IMR-90 (cell line): ENCODE measurements around the gene PGAP1. TPM values are rescaled to one million over a fixed set of nuclear protein-coding genes. Genes with fewer than 3 reads are reported as not detected.

Experiments used
- ATAC-seq: fragments of 200-7000 bp; cut with Tn5 transposase; 2 replicates; pipeline ENCODE4 v1.9.1; 2020; ENCODE audit warnings: low read depth, mild to moderate bottlenecking, moderate library complexity
- BruUV-seq: library from RNA; stranded (reverse); fragments of 400-500 nt; replicated peaks from 2 replicates; lab custom pipeline; 2021; lab: Mats Ljungman, UMichigan
- CTCF ChIA-PET: fragments of 300-600 bp; formaldehyde crosslinking; extraction: SDS; loops from one replicate; lab custom pipeline; 2021; ENCODE audit warnings: antibody characterized with exemption; lab: Yijun Ruan, JAX
- POLR2A ChIA-PET: fragments of 300-600 bp; sonication (Branson Sonifier 250); formaldehyde crosslinking; loops from one replicate; lab custom pipeline; 2022; ENCODE audit warnings: antibody characterized with exemption; ENCODE audit not compliant: unreplicated experiment; lab: Charles Lee
- DNase-seq: peaks from one replicate; pipeline ENCODE4 v3.0.0; 2013
- H2AFZ ChIP-seq: replicated peaks from 2 replicates; pipeline ENCODE3; 2013; ENCODE audit warnings: low read length, mild to moderate bottlenecking; ENCODE audit not compliant: poor library complexity
- H2AK5ac ChIP-seq: 2 replicates; pipeline ENCODE4 v1.6.1; 2013; ENCODE audit warnings: low read depth, low read length, inconsistent platforms
- H2AK9ac ChIP-seq: replicated peaks from 2 replicates; pipeline ENCODE3; 2013; ENCODE audit warnings: mild to moderate bottlenecking, low read depth, low read length, moderate library complexity; ENCODE audit not compliant: poor library complexity
- H2BK120ac ChIP-seq: 2 replicates; pipeline ENCODE4 v1.6.1; 2013; ENCODE audit warnings: low read depth, low read length, inconsistent platforms
- H2BK15ac ChIP-seq: 3 replicates; pipeline ENCODE4 v1.6.1; 2013; ENCODE audit warnings: low read depth, low read length, inconsistent platforms
- H2BK20ac ChIP-seq: 2 replicates; pipeline ENCODE4 v1.6.1; 2013; ENCODE audit warnings: low read depth, mild to moderate bottlenecking, inconsistent platforms, low read length, moderate library complexity
- H2BK5ac ChIP-seq: 2 replicates; pipeline ENCODE4 v1.6.1; 2013; ENCODE audit warnings: mild to moderate bottlenecking, low read depth, low read length, inconsistent platforms; ENCODE audit not compliant: poor library complexity, severe bottlenecking
- H3K14ac ChIP-seq: replicated peaks from 2 replicates; pipeline ENCODE4 v1.6.1; 2013; ENCODE audit warnings: low read depth, low read length, inconsistent platforms
- H3K18ac ChIP-seq: 2 replicates; pipeline ENCODE4 v1.6.1; 2013; ENCODE audit warnings: low read depth, low read length, control low read depth
- H3K23ac ChIP-seq: 2 replicates; pipeline ENCODE4 v1.6.1; 2013; ENCODE audit warnings: low read depth, low read length, inconsistent platforms
- H3K27ac ChIP-seq: 2 replicates; pipeline ENCODE4 v1.5.1; 2013; ENCODE audit warnings: mild to moderate bottlenecking, control low read depth, low read length; ENCODE audit not compliant: insufficient read depth
- H3K27me3 ChIP-seq: 2 replicates; pipeline ENCODE4 v1.6.1; 2013; ENCODE audit warnings: low read length; ENCODE audit not compliant: control insufficient read depth, insufficient read depth
- H3K36me3 ChIP-seq: 2 replicates; pipeline ENCODE4 v1.6.1; 2013; ENCODE audit warnings: low read length, mixed read lengths; ENCODE audit not compliant: control insufficient read depth, insufficient read depth
- H3K4ac ChIP-seq: 2 replicates; pipeline ENCODE4 v1.6.1; 2013; ENCODE audit warnings: low read depth, low read length, inconsistent platforms
- H3K4me1 ChIP-seq: 2 replicates; pipeline ENCODE4 v1.6.1; 2013; ENCODE audit warnings: low read length, mixed read lengths; ENCODE audit not compliant: control insufficient read depth, insufficient read depth
- H3K4me2 ChIP-seq: 2 replicates; pipeline ENCODE4 v1.6.1; 2013; ENCODE audit warnings: low read depth, mild to moderate bottlenecking, control low read depth, low read length, moderate library complexity
- H3K4me3 ChIP-seq: 2 replicates; pipeline ENCODE4 v1.5.1; 2013; ENCODE audit warnings: low read depth, mild to moderate bottlenecking, control low read depth, low read length, moderate library complexity; ENCODE audit not compliant: insufficient read depth
- H3K56ac ChIP-seq: 2 replicates; pipeline ENCODE4 v1.6.1; 2013; ENCODE audit warnings: low read length, inconsistent platforms; ENCODE audit not compliant: insufficient read depth; ENCODE audit errors: extremely low read depth
- H3K79me1 ChIP-seq, 2 experiments: 2 replicates each; pipeline ENCODE4 v1.6.1; 2013; ENCODE audit warnings: low read length in 2 of 2, inconsistent platforms in 1 of 2, low read depth in 1 of 2
- H3K9ac ChIP-seq: 2 replicates; pipeline ENCODE4 v1.6.1; 2013; ENCODE audit warnings: low read depth, low read length, control low read depth
- H3K9me1 ChIP-seq: 2 replicates; pipeline ENCODE4 v1.6.1; 2013; ENCODE audit warnings: low read length, inconsistent platforms; ENCODE audit not compliant: insufficient read depth
- H3K9me3 ChIP-seq: 2 replicates; pipeline ENCODE4 v1.6.1; 2013; ENCODE audit warnings: low read length; ENCODE audit not compliant: control insufficient read depth, insufficient read depth
- H4K20me1 ChIP-seq: 2 replicates; pipeline ENCODE4 v1.6.1; 2013; ENCODE audit warnings: low read length, inconsistent platforms; ENCODE audit not compliant: insufficient read depth
- H4K5ac ChIP-seq: 2 replicates; pipeline ENCODE4 v1.6.1; 2013; ENCODE audit warnings: mild to moderate bottlenecking, low read depth, low read length, control low read depth
- H4K8ac ChIP-seq, 2 experiments: 2 replicates each; pipeline ENCODE4 v1.6.1; 2013; ENCODE audit warnings: low read depth in 2 of 2, low read length in 2 of 2, control low read depth in 1 of 2, inconsistent platforms in 1 of 2
- H4K91ac ChIP-seq: 2 replicates; pipeline ENCODE4 v1.6.1; 2013; ENCODE audit warnings: low read depth, low read length, inconsistent platforms; ENCODE audit not compliant: insufficient read depth
- CEBPB ChIP-seq: IDR thresholded peaks from 2 replicates; pipeline ENCODE4 v1.6.1; 2012; ENCODE audit warnings: low read depth, low read length, improper control_type of control experiment
- CHD1 ChIP-seq: IDR thresholded peaks from 2 replicates; pipeline ENCODE4 v1.6.1; 2012; ENCODE audit warnings: low read depth, low read length, improper control_type of control experiment
- CTCF ChIP-seq: conservative IDR thresholded peaks from 2 replicates; pipeline ENCODE4 v1.5.1; 2012; ENCODE audit warnings: mild to moderate bottlenecking, low read depth, low read length, improper control_type of control experiment
- FOS ChIP-seq: fragments of 150-350 bp; IDR thresholded peaks from 2 replicates; pipeline ENCODE4 v1.6.1; 2016; ENCODE audit warnings: low read depth, low read length
- MAFK ChIP-seq: IDR thresholded peaks from 2 replicates; pipeline ENCODE4 v1.6.1; 2012; ENCODE audit warnings: low read depth, low read length, improper control_type of control experiment
- MAZ ChIP-seq: IDR thresholded peaks from 2 replicates; pipeline ENCODE4 v1.6.1; 2012; ENCODE audit warnings: low read depth, mild to moderate bottlenecking, low read length, improper control_type of control experiment, moderate library complexity, borderline replicate concordance
- NFE2L2 ChIP-seq: fragments of 150-350 bp; IDR thresholded peaks from 2 replicates; pipeline ENCODE4 v1.6.1; 2016; ENCODE audit warnings: low read depth, mild to moderate bottlenecking, low read length
- POLR2A ChIP-seq: IDR thresholded peaks from 2 replicates; pipeline ENCODE4 v1.6.1; 2012; ENCODE audit warnings: mild to moderate bottlenecking, low read depth, low read length
- RAD21 ChIP-seq: IDR thresholded peaks from 2 replicates; pipeline ENCODE4 v1.6.1; 2012; ENCODE audit warnings: low read length, improper control_type of control experiment
- RCOR1 ChIP-seq: IDR thresholded peaks from 2 replicates; pipeline ENCODE4 v1.6.1; 2012; ENCODE audit warnings: mild to moderate bottlenecking, low read length, improper control_type of control experiment; ENCODE audit not compliant: insufficient replicate concordance
- RFX5 ChIP-seq: IDR thresholded peaks from 2 replicates; pipeline ENCODE4 v1.8.0; 2012; ENCODE audit warnings: low read depth, mild to moderate bottlenecking, low read length, moderate library complexity
- SMC3 ChIP-seq: fragments of 150-350 bp; IDR thresholded peaks from 2 replicates; pipeline ENCODE4 v1.6.1; 2016; ENCODE audit warnings: low read depth, mild to moderate bottlenecking, antibody characterized with exemption, low read length, moderate library complexity
- WGBS, 2 experiments: methylation state at CpG; one replicate each; pipeline versions ENCODE4 v1.1.5 to v1.1.7; 2013; ENCODE audit warnings: missing lambda C conversion rate in 2 of 2; ENCODE audit not compliant: insufficient read length in 1 of 2; ENCODE audit errors: extremely low coverage in 2 of 2; 5-methylcytosine and 5-hydroxymethylcytosine counted together
- dilution Hi-C: fragments of 300-500 bp; cut with HindIII; formaldehyde crosslinking; loops from one replicate; pipeline ENCODE4 v1.14.3; 2018; ENCODE audit warnings: low sequenced_read_pairs; ENCODE audit not compliant: unreplicated experiment
- in situ Hi-C: fragments of 300-500 bp; cut with MboI; formaldehyde crosslinking; loops from 3 replicates; pipeline ENCODE4 v1.14.3; 2019; ENCODE audit warnings: low sequenced_read_pairs, inconsistent platforms, mixed read lengths
- intact Hi-C: fragments of 100-400 bp; cut with micrococcal nuclease; formaldehyde crosslinking; loops from 2 replicates; pipeline ENCODE4 v1.10.0; 2022
- polyA plus RNA-seq, 3 experiments: library from polyadenylated mRNA; depleted of rRNA; stranded (reverse); fragments of >200 nt; gene quantifications; 2 replicates each; pipeline ENCODE4 v1.2.3, GENCODE V29; 2012; ENCODE audit warnings: low replicate concordance in 1 of 3
- total RNA-seq: library from RNA; depleted of rRNA; stranded (reverse); fragments of >200 nt; gene quantifications from 2 replicates; pipeline ENCODE4 v1.2.3, GENCODE V29; 2012
- TF ChIP-seq, protein P1 (sequence below): fragments of 150-350 bp; IDR thresholded peaks from 2 replicates; pipeline ENCODE4 v1.6.1; 2016; ENCODE audit warnings: low read depth, mild to moderate bottlenecking, low read length, moderate library complexity, borderline replicate concordance
- TF ChIP-seq, protein P2 (sequence below): fragments of 150-350 bp; IDR thresholded peaks from 2 replicates; pipeline ENCODE4 v1.6.1; 2017; ENCODE audit warnings: mild to moderate bottlenecking, antibody characterized with exemption, low read length, low read depth

PGAP1 gene
- total and polyA plus RNA-seq, 2 of the 4 experiments (the other 2 are of a cell fraction) = 1.9 to 5.7 TPM

DNA sequence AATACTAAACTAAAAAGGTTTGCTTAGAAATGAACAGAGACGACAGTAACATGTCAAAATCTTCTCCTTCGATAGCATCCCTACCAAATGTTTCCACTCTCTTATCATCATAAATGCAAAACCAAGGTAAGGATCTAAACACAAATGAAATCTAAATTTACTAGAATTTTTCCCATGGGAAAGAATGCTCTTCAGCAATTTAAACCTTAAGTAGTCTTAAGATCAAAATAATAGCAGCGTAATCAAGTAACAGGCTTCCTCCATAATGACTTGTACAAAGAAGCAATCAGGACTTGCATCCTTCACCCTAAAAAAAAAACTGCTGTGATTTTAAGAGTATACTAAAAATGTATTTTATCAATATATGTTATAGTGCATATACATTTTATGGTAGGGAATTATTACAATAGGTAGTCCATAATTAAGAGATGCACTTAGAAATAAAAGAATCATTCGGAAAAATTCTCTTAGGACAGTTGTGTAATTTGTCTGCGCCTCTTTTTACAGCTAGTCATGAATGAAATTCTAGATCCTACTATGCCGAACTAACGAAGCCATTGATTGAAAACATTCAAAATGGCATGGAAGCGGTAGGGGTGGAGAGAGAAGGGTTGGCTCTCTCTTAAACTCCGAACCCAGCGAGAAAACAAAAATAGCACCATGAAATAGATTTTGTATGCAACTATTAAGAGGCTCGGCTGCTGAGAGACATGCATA lies 1.3 kb downstream of the PGAP1 start:
- 0 out of 2 replicates have a peak overlapping the region, but pooled peaks have one; percentile 28 for H3K56ac ChIP-seq
- peaks cover 6 to 23% of the 10 kb centered on the region in 2 experiments for H3K79me1 ChIP-seq
- ATAC-seq = no peak
- H3K36me3 ChIP-seq = no peaks in the 10 kb centered on the region
- no peak overlapping the region for H4K8ac ChIP-seq
- no peaks in the 10 kb centered on the region for H3K9me1 ChIP-seq
- TF ChIP-seq MAFK = no peak
- TF ChIP-seq, protein P1, sequence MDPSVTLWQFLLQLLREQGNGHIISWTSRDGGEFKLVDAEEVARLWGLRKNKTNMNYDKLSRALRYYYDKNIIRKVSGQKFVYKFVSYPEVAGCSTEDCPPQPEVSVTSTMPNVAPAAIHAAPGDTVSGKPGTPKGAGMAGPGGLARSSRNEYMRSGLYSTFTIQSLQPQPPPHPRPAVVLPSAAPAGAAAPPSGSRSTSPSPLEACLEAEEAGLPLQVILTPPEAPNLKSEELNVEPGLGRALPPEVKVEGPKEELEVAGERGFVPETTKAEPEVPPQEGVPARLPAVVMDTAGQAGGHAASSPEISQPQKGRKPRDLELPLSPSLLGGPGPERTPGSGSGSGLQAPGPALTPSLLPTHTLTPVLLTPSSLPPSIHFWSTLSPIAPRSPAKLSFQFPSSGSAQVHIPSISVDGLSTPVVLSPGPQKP = no peak
- TF ChIP-seq FOS = no peak
- no peak for TF ChIP-seq NFE2L2
- TF ChIP-seq RCOR1 = no peak
- no peak for TF ChIP-seq SMC3
- no peak for TF ChIP-seq CHD1
- TF ChIP-seq POLR2A = no peak
- no peak for TF ChIP-seq CTCF
- no peak for TF ChIP-seq RFX5
- no peak for TF ChIP-seq CEBPB
- no peak for TF ChIP-seq RAD21
- TF ChIP-seq, protein P2, sequence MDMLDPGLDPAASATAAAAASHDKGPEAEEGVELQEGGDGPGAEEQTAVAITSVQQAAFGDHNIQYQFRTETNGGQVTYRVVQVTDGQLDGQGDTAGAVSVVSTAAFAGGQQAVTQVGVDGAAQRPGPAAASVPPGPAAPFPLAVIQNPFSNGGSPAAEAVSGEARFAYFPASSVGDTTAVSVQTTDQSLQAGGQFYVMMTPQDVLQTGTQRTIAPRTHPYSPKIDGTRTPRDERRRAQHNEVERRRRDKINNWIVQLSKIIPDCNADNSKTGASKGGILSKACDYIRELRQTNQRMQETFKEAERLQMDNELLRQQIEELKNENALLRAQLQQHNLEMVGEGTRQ = no peak
- no peak for TF ChIP-seq MAZ
- ChIA-PET CTCF (no interaction called here), POLR2A (no interaction called here)
- no peak overlapping the region for H4K91ac ChIP-seq
- H2AK9ac ChIP-seq = no peak overlapping the region
- H2BK120ac ChIP-seq = peak overlapping the region; percentile 16; the same call in 1 of the 2 replicates
- H2BK20ac ChIP-seq = no peak overlapping the region
- no peak overlapping the region for H2AK5ac ChIP-seq
- H3K4me2 ChIP-seq = peak overlapping the region; percentile 89
- H3K4me1 ChIP-seq = no peaks in the 10 kb centered on the region; the same call in 1 of the 2 replicates
- no peak overlapping the region for H4K5ac ChIP-seq
- no peak overlapping the region for H2BK5ac ChIP-seq
- H3K9me3 ChIP-seq = no peaks in the 10 kb centered on the region
- no peak for DNase-seq
- no peaks in the 10 kb centered on the region; the same call in 1 of the 2 replicates for H4K20me1 ChIP-seq
- no peak overlapping the region; the same call in 1 of the 2 replicates for H3K14ac ChIP-seq
- H3K27ac ChIP-seq = peak overlapping the region; percentile 73; the same call in 1 of the 2 replicates
- no peak overlapping the region for H2BK15ac ChIP-seq
- H2AFZ ChIP-seq = peak overlapping the region; percentile 95
- in situ Hi-C loops (no loop called here), intact Hi-C loops (loop anchor here (5.0 to 10.0 kb wide), 5 partner anchors 62 to 610 kb away; no protein-coding TSS in a partner anchor), dilution Hi-C loops (no loop called here)
- no TSS peak for BruUV-seq
- H3K27me3 ChIP-seq = no peaks in the 10 kb centered on the region
- H3K4me3 ChIP-seq = peak overlapping the region; percentile 80
- WGBS, 2 experiments = no CpG with 5 or more reads among the region's 11 CpGs
- H3K4ac ChIP-seq = no peak overlapping the region
- H3K18ac ChIP-seq = no peak overlapping the region
- peak overlapping the region; percentile 84 for H3K9ac ChIP-seq
- peak overlapping the region; percentile 95 for H3K23ac ChIP-seq
